Stimulated activated CD4-positive, alpha-beta T cell treated with anti-CD3 and anti-CD28 coated beads, Interleukin-15, amount 100 ng/mL, for 48 hours (primary cell): ENCODE measurements around the gene GTF2H1.
"Not testable (repeated sequence)": the region's sequence is repeated elsewhere in the genome, so short reads cannot be mapped to it uniquely, and the experiment has no call there.

ENCODE experiments used
- DNase-seq, 2 donors: peaks; one replicate each; pipeline ENCODE4 v3.0.0-alpha.2; 2020; ENCODE audit warnings: low read depth in 2 of 2

The GTF2H1 gene

DNA sequence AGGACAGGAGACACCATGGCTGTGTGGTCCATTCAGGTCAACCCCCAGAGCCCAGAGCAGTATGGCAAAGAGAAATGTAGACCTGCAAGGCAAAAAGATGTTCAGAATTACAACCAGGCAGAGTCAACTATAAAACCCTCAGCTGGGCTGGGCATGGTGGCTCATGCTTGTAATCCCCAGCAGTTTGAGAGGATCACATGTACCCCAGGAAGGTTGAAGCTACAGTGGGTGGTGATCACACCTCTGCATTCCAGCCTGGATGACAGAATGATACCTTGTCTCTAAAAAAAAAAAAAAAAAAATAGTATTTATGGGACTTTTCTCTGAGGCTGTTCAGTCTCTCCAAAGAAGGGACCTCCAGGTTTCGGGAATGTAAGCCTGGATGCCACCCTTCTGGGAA, 53.6 kb downstream of the GTF2H1 start:
- DNase-seq, result no peak

DNA sequence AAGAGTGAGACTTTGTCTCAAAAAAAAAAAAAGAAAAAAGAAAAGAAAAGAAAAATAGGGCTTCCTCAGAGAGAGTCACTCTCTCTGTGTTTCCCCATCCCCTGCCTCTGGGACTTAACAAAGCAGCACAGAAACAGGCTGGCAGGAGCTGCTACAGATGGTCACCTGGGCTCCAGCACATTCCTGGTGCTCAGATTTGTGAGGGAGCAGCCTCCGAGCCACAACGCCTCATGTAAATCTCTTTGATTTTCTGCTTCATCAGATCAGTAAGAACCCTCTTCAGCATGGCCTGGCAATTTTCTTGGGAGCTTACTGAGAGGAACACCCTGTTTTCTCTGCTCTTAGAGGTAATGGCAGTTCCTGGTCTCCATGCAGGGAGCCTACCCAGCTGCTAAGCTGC, 56.8 kb downstream of the GTF2H1 start:
- DNase-seq, result no peak

DNA sequence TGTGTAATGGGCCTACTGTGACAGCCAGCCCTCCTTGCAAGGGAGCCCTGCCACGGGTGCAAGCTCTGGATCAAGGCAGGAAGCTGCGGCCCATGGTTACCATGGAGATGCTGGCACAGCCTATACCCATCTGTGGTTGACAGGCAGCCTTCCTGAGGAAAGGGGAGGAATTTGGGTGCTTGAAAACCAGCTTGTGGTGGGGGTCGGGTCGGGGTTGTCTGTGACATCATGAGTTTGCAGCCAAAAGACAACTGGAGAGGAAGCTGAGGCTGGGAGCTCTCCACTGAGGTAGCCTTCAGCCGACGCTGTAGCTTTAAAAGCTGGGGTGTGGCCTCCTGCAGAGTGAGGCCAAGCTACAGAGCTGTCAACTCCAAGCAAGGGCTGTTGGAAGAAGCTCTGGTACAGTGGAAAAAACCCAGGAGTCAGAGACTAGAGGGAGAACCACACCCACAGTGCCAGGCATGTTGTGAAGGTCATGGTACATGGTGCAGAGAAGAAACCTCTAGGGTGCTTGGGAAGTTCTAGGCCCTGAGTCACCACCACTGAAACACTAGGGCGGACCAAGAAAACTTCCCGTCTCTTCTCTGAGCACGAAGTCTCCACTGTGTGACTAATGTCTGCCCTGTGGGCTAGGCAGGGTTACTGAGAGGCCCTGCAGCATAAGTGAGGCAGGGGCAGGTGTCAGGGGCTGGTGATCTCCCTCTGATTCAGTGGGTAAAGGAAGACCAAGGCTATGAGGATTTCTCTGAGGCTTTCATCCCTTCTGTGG, 61.2 kb downstream of the GTF2H1 start:
- peak; percentile 56 to 85 for DNase-seq

DNA sequence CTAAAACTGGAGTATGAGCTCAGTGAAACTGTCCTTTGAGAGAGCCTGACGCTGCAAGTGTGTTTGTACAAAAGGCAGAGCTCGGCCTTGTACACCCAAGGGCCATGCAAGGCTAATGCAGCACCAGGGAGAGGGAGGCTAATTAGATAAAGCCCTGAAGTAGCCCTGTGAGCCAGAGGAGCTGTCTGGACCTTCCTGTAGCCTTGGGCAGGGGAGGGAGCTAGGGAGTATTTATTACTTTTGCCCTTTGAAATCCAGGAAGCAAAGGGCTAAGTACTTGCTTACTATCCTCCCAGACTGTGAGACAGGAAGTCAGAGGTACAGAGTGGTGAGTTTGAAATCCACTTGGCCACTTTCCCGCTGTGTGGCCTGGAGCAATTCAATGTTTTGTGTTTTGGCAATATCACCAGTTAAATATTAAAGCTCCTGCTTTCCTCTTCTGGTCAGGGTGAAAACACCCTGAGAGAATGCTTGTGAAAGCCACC, 61.8 kb downstream of the GTF2H1 start:
- no peak for DNase-seq

DNA sequence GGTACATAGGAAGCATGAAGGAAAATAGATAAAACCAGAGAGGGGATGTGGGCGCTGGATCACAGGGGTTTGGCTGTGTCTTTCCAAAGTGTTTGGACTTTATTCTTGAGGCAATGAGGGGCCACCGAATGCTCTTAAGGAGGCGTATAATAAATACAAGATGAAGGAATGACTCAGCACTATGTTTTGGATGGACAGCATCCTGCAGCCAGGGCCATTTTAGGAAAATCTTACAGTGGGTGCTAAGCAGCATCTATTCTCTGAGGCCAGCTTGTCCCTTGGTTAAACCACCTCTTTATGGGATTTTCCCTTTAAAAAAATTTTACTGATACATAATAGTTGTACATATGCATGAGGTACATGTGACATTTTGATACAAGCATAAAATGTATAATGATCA, 67.7 kb downstream of the GTF2H1 start:
- DNase-seq, result no peak

DNA sequence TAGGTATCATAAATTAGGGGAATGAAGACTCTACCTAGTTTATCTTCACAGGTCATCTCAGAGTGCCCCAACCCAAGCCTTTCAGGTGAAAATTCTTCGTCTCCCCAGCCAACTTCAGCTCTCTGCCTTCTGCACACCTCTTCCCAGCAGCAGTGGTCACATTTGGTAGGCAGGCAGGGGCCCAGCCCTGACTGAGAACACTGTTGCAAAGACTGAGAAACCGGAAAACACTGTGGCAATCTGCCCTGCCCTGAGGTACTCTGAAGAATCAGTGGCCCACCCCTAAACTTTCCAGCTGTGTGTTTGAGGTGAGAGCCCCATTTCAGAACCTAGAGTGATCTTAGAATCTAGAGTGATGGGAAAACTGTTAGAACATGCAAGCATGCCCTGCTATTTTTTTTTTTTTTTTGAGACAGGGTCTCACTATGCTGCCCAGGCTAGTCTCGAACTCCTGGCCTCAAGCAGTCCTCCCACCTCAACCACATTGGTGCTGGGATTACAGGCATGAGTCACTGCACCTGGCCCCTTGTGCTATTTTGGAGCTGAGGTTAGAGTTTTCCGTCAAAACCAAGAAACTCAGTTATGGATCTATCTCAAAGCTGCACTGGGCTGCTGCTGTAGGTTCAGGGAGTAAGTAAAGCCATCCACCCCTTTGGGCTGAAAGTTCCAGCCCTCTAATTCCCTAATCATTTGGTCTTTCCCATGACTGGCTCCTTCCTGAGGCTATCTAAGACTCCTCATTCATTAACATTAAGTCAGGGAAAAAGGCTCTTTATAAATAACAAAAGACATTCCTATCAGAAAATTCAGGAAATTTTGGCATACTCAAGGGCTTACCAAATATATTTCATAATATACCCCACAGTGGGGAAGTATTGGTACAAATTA, 70.3 kb downstream of the GTF2H1 start:
- no peak for DNase-seq

DNA sequence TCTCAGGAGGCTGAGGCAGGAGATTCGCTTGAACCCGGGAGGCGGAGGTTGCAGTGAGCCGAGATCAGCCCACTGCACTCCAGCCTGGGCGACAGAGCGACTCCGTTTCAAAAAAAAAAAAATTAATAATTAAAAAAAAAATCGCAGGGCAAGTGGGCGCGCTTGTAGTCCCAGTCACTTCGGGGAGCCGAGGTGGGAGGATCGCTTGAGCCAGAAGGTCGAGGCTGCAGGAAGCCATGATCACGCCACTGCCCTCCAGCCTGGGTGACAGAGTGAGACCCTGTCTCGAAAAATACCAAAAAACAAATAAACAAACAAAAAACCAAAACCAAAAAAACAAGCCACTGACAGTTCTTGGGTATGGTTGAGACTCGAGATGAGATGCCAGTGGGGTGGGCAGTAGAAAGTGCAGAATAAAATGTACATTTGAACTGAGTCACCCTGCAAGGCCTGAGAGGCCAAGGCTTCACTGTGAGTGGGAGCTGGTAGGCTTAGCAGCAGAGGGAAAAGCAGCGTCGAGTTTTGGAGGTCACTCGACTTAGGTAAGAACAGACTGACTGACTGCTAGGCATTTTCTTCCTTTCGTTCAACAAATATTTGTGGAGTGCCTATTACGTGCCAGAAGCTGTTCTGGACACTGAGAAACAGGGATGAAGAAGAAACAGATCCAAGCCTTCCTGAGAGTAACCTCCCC, 71.4 kb downstream of the GTF2H1 start:
- no peak for DNase-seq

DNA sequence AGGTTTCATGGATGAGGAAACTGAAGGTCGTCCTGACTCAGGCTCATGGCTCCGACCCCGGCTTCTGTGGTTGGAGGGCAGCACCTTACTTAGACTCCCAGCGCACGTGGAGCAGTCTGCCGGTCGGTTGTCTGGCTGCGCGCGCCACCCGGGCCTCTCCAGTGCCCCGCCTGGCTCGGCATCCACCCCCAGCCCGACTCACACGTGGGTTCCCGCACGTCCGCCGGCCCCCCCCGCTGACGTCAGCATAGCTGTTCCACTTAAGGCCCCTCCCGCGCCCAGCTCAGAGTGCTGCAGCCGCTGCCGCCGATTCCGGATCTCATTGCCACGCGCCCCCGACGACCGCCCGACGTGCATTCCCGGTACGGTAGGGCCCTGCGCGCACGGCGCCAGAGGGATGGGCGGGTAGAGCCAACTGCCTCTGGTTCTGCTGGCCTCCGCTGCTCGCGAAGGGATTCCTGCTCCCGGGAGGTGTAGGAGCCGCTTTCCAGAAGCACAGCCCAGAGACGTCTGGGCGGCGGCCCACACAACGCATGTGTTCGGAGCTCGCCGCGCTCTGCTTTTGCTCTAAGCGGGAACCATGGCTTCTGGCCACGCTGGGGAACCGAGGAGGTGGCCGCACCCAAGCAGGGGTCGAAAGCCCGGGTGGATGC, 72.0 kb downstream of the GTF2H1 start, which contains the start of gene LDHA:
Gene LDHA, plus strand, starts transcription at position 289 of the 653 bp plus-strand sequence. CDS start 2,280 bp downstream, outside the sequence.
- peak; percentile 98 to 99 for DNase-seq

DNA sequence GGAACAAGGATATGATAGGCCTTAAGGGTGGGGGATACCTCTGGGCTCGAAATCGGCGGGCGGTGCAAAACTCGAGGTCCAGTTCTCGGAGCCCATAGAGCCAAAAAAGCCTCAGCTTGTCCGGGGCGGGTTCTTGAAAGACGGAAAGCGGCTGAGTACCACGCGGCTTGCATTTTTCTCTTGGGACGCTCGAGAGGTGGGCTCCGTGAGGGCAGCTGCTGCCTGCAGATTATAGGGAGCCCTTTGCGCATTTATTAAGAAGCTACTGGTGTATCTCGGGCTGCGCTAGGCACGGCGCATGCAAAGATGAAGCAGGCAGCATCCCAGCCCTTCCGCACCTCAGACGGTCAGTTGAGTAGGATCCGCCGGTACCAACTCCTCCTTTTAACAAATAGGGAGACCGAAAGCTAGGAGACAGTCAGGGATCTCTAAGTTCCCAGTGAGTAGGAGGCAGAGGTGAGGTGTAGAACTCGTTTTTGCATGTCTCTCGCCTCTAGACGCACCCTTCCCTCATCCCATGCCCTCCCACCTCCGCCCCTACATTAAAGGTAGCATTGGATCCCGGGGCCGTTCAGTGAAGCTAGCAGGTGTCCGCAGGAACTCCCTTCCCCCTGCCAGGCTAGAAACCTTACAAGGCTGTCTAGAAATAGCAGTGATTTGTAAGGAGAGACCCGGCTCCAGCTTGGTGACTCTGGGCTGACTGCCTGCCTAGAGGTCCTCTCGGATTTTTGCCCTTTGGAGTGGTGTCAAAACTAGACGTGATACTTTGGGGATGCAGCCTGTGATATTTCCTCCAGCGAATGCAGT, 72.8 kb downstream of the GTF2H1 start:
- DNase-seq, result no peak

DNA sequence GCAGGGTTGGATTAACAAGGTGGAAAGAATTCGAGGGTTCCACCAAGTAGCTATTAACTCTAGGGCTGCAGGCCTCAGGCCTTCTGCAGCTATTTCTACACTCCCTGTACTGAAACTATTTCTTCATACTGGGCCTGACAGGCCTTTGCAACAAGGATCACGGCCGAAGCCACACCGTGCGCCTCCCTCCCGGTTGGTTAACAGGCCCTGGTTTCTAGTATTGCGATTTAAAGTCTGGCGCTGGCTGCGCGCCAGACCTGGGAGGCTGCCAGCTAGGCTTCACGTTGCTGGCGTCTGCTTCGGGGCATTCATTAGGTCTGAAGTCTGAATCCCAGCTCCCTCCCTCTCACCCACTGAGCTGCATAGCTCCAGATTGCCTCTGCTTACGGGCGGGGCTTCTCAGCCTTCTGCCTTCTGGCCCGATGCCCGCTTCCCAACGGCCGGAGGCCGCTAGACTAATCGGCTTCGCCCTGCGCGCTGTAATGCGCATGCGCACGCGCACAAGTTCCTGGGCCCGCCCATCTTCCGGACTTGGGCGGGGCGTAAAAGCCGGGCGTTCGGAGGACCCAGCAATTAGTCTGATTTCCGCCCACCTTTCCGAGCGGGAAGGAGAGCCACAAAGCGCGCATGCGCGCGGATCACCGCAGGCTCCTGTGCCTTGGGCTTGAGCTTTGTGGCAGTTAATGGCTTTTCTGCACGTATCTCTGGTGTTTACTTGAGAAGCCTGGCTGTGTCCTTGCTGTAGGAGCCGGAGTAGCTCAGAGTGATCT, 73.6 kb downstream of the GTF2H1 start:
- peak; percentile 87 to 91 for DNase-seq

DNA sequence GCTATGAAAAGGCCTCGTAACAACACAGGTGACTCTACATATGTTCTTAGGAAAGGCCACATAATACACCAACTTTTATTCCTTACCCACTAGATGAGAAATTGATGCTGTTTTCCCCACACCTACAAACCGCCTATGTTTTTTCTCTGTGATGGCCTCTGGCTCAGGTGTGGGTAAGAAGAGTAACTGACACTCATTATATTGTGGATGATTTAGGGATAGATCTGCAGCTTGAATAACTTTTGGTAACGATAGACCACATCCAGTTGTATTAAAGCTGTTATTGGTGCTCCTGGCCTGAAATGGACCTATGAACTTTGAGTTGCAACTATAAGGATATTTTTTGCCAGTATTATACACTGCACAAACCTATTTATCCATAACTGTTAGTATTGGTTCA, 75.6 kb downstream of the GTF2H1 start:
- no peak for DNase-seq

DNA sequence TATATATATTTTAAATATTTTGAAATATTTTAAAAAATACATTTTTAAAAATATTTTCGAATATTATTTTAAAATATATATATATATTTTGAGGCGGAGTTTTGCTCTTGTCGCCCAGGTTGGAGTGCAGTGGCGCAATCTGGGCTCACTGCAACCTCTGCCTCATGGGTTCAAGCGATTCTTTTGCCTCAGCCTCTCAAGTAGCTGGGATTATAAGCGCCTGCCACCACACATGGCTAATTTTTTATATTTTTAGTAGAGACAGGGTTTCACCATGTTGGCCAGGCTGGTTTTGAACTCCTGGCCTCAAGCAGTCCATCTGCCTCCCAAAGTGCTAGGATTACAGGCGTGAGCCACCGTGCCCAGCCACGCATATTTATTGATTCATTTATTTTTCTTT, 78.7 kb downstream of the GTF2H1 start:
- DNase-seq, result not testable (repeated sequence)

DNA sequence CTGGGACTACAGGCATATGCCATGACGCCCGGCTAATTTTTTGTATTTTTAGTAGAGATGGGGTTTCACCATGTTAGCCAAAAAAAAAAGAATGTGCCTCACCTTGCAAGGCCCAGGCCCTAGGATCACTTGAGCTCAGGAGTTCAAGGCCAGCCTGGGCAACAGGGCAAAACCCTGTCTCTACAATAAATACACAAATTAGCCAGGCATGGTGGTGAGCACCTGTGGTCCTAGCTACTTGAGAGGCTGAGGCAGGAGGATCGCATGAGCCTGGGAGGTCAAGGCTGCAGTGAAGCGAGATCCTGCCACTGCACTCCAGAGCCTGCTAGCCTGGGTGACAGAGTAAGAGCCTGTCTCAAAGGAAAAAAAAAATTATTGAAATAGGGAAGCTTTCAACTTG, 81.7 kb downstream of the GTF2H1 start:
- no peak for DNase-seq

DNA sequence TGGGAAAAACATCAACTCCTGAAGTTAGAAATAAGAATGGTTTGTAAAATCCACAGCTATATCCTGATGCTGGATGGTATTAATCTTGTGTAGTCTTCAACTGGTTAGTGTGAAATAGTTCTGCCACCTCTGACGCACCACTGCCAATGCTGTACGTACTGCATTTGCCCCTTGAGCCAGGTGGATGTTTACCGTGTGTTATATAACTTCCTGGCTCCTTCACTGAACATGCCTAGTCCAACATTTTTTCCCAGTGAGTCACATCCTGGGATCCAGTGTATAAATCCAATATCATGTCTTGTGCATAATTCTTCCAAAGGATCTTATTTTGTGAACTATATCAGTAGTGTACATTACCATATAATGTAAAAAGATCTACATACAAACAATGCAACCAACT, 85.0 kb downstream of the GTF2H1 start:
- DNase-seq, result not testable (repeated sequence)

DNA sequence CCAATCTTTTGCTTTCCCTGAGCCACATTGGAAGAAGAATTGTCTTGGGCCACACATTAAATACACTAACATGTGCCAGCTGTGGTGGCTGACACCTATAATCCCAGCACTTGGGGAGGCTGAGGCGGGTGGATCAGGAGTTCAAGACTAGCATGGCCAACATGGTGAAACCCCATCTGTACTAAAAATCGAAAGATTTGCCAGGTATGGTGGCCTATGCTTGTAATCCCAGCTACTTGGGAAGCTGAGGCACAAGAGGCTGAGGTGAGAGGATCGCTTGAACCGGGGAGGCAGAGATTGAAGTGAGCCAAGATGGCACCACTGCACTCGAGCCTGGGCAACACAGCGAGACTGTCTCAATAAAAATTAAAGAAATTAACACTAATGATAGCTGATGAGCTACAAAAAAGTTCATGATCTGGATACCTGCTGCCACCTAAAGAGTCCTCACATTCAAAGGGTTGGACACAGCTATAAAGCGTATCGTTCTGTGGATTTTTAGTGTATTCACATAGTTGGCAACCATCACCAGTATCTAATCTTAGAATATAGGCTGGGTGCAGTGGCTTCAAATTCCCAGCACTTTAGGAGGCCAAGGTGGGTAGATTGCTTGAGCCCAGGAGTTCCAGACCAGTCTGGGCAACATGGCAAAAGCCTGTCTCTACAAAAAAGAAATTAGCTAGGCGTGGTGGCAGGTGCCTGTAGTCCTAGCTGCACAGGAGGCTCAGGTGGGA, 86.4 kb downstream of the GTF2H1 start:
- no peak for DNase-seq

DNA sequence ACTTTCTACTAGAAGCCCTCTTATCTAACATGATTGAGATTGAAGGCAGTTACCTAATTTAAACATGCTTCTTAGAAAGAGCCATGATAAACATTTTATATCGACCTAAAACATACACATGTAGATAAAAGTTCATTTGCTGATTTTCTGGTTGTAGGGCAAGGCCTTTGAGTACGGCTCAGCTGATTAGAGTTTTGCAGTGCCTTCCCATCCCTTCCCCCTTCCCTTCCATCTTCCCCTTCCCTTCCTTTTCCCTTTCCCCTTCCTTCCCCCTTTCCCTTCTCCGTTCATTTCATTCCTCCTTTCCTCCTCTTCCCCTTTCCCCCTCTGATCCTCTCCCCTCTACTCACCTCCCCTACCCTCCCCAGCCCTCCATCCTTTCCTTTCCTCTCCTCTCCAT, 94.1 kb downstream of the GTF2H1 start:
- DNase-seq, result no peak
